HCT116 (cell line): Measurements from ENCODE around the gene ZGPAT. TPM values are rescaled to one million over a fixed set of nuclear protein-coding genes. Genes with fewer than 3 reads are reported as not detected.

Experiments used
- ATAC-seq: fragments of 200-7000 bp; cut with Tn5 transposase; 2 replicates; pipeline ENCODE4 v1.9.1; 2020; ENCODE audit warnings: mild to moderate bottlenecking, moderate library complexity
- BruUV-seq: library from RNA; stranded (reverse); fragments of 400-500 nt; replicated peaks from 2 replicates; lab custom pipeline; 2021; lab: Mats Ljungman, UMichigan
- CTCF ChIA-PET: fragments of 300-600 bp; sonication (Branson Sonifier 250); formaldehyde crosslinking; loops from one replicate; lab custom pipeline; 2021; ENCODE audit warnings: antibody characterized with exemption; lab: Charles Lee
- POLR2A ChIA-PET: fragments of 300-600, 350-600 bp; sonication (Branson Sonifier 250); formaldehyde crosslinking; loops from one replicate; lab custom pipeline; 2021; ENCODE audit warnings: antibody characterized with exemption; lab: Charles Lee
- RAD21 ChIA-PET, 2 experiments: fragments of 300-600 bp; sonication (Branson Sonifier 250); formaldehyde crosslinking; loops; one replicate each; lab custom pipeline; 2023; ENCODE audit warnings: low total read pairs in 2 of 2; ENCODE audit not compliant: uncharacterized antibody in 2 of 2, unreplicated experiment in 2 of 2, low non-redundant PET in 1 of 2; lab: Charles Lee
- DNase-seq: peaks from one replicate; pipeline ENCODE4 v3.0.0-alpha.2; 2010; ENCODE audit warnings: low read depth, low spot score
- H2AFZ ChIP-seq: fragments of 200-600 bp; shearing (Covaris generic), sonication (generic); 2 replicates; pipeline ENCODE4 v1.6.1; 2017; ENCODE audit warnings: low read depth, mixed run types, mixed read lengths, antibody characterized with exemption, low read length; ENCODE audit not compliant: poor library complexity, severe bottlenecking
- H3K27ac ChIP-seq: 2 replicates; pipeline ENCODE4 v1.5.1; 2012; ENCODE audit warnings: low read depth, low read length
- H3K27me3 ChIP-seq: fragments of 200-600 bp; sonication (generic); 2 replicates; pipeline ENCODE4 v1.6.1; 2016; ENCODE audit warnings: mixed run types, low read length, mixed read lengths; ENCODE audit not compliant: insufficient read depth
- H3K36me3 ChIP-seq, 2 experiments: fragments of 200-500 bp in 1 of 2; fragments of 200-600 bp in 1 of 2; sonication (Bioruptor generic) in 1 of 2; sonication (generic) in 1 of 2; 2 replicates each; pipeline versions ENCODE4 v1.5.1 to v1.6.1; 2014 to 2016; ENCODE audit warnings: low read length in 2 of 2, inconsistent platforms in 1 of 2, mixed read lengths in 1 of 2, mixed run types in 1 of 2; ENCODE audit not compliant: insufficient read depth in 2 of 2, control insufficient read depth in 1 of 2
- H3K4me1 ChIP-seq, 2 experiments: fragments of 200-600 bp in 1 of 2; sonication (generic) in 1 of 2; 2 replicates each; pipeline versions ENCODE4 v1.5.1 to v1.6.1; 2012 to 2017; ENCODE audit warnings: low read length in 2 of 2, inconsistent platforms in 1 of 2, mild to moderate bottlenecking in 1 of 2, mixed read lengths in 1 of 2, mixed run types in 1 of 2, moderate library complexity in 1 of 2; ENCODE audit not compliant: insufficient read depth in 2 of 2, control insufficient read depth in 1 of 2
- H3K4me2 ChIP-seq: fragments of 200-600 bp; sonication (generic); 2 replicates; pipeline ENCODE4 v1.6.1; 2017; ENCODE audit warnings: mixed run types, low read length, mixed read lengths
- H3K4me3 ChIP-seq, 2 experiments: fragments of 200-600 bp in 1 of 2; sonication (generic) in 1 of 2; replicated peaks in 1 of 2; 2 replicates each; pipeline ENCODE4 v1.5.1; 2011 to 2016; ENCODE audit warnings: low read length in 2 of 2, control low read depth in 1 of 2, low read depth in 1 of 2, mild to moderate bottlenecking in 1 of 2, mixed read lengths in 1 of 2, mixed run types in 1 of 2
- H3K79me2 ChIP-seq: fragments of 200-600 bp; sonication (generic); 2 replicates; pipeline ENCODE4 v1.6.1; 2017; ENCODE audit warnings: mild to moderate bottlenecking, mixed run types, low read length, moderate library complexity, mixed read lengths; ENCODE audit not compliant: insufficient read depth
- H3K9ac ChIP-seq: fragments of 200-600 bp; sonication (generic); 2 replicates; pipeline ENCODE4 v1.6.1; 2016; ENCODE audit warnings: low read length, mixed read lengths
- H3K9me2 ChIP-seq: fragments of 200-600 bp; sonication (generic), shearing (Covaris generic); 2 replicates; pipeline ENCODE4 v1.6.1; 2017; ENCODE audit warnings: mixed run types, mild to moderate bottlenecking, moderate library complexity; ENCODE audit not compliant: insufficient read depth
- H3K9me3 ChIP-seq, 2 experiments: fragments of 200-500 bp in 1 of 2; fragments of 200-600 bp in 1 of 2; sonication (Bioruptor generic) in 1 of 2; sonication (generic) in 1 of 2; 2 replicates each; pipeline ENCODE4 v1.6.1; 2014 to 2017; ENCODE audit warnings: low read length in 2 of 2, mixed read lengths in 2 of 2, inconsistent platforms in 1 of 2, low read depth in 1 of 2, mild to moderate bottlenecking in 1 of 2, mixed run types in 1 of 2, moderate library complexity in 1 of 2; ENCODE audit not compliant: control insufficient read depth in 1 of 2, insufficient read depth in 1 of 2
- H4K20me1 ChIP-seq: fragments of 200-600 bp; sonication (generic), shearing (Covaris generic); 2 replicates; pipeline ENCODE4 v1.6.1; 2017; ENCODE audit warnings: mixed run types, mild to moderate bottlenecking, moderate library complexity; ENCODE audit not compliant: insufficient read depth
- CBX3 ChIP-seq: IDR thresholded peaks from 2 replicates; pipeline ENCODE4 v1.6.1; 2012; ENCODE audit warnings: low read depth
- CEBPB ChIP-seq: IDR thresholded peaks from 2 replicates; pipeline ENCODE4 v1.6.1; 2012; ENCODE audit warnings: low read depth
- EZH2phosphoT487 ChIP-seq: fragments of 200-600 bp; IDR thresholded peaks from 2 replicates; pipeline ENCODE4 v1.6.1; 2018; ENCODE audit warnings: antibody characterized with exemption, borderline replicate concordance
- JUND ChIP-seq: IDR thresholded peaks from 2 replicates; pipeline ENCODE4 v1.6.1; 2012
- SP1 ChIP-seq: IDR thresholded peaks from 2 replicates; pipeline ENCODE4 v1.6.1; 2012; ENCODE audit warnings: low read depth
- ZFX ChIP-seq: fragments of 450-650 bp; IDR thresholded peaks from 2 replicates; pipeline ENCODE4 v1.6.1; 2017
- ZNF274 ChIP-seq: fragments of 200-500 bp; sonication (Bioruptor generic); IDR thresholded peaks from 2 replicates; pipeline ENCODE4 v1.6.1; 2014; ENCODE audit warnings: mild to moderate bottlenecking, low read depth, low read length, inconsistent platforms
- intact Hi-C: fragments of 100-400 bp; cut with micrococcal nuclease; formaldehyde crosslinking; loops from 2 replicates; pipeline ENCODE4 v1.10.0; 2022
- total RNA-seq: library from RNA; stranded (reverse); gene quantifications from one replicate; pipeline ENCODE4 v1.2.1, GENCODE V29; 2021; ENCODE audit not compliant: unreplicated experiment
- TF ChIP-seq, protein P1 (sequence below): IDR thresholded peaks from 2 replicates; pipeline ENCODE4 v1.6.1; 2012; ENCODE audit warnings: low read depth
- TF ChIP-seq, protein P2 (sequence below): IDR thresholded peaks from 2 replicates; pipeline ENCODE4 v1.6.1; 2012
- TF ChIP-seq, protein P3 (sequence below): IDR thresholded peaks from 2 replicates; pipeline ENCODE4 v1.6.1; 2012
- TF ChIP-seq, protein P4 (sequence below), 3 experiments: fragments of 200-600 bp in 1 of 3; sonication (generic) in 1 of 3; IDR thresholded peaks in 2 of 3; conservative IDR thresholded peaks in 1 of 3; 2 replicates each; pipeline ENCODE4 v1.5.1; 2012 to 2017; ENCODE audit warnings: low read depth in 2 of 3, low read length in 2 of 3, antibody characterized with exemption in 1 of 3, borderline replicate concordance in 1 of 3, control low read depth in 1 of 3, mild to moderate bottlenecking in 1 of 3, mixed read lengths in 1 of 3, mixed run types in 1 of 3, moderate library complexity in 1 of 3; ENCODE audit not compliant: insufficient read depth in 1 of 3
- TF ChIP-seq, protein P5 (sequence below): IDR thresholded peaks from 2 replicates; pipeline ENCODE4 v1.6.1; 2011; ENCODE audit warnings: mild to moderate bottlenecking, low read length, moderate library complexity; ENCODE audit not compliant: insufficient replicate concordance; ENCODE audit errors: extremely low read depth

ZGPAT gene
- total RNA-seq, 1 experiment from 2014 or later = 30.6 TPM

GRCh38 chr20:63667858-63668257 is 40.0 kb upstream of the ZGPAT start (continued):
- TF ChIP-seq, protein P1, sequence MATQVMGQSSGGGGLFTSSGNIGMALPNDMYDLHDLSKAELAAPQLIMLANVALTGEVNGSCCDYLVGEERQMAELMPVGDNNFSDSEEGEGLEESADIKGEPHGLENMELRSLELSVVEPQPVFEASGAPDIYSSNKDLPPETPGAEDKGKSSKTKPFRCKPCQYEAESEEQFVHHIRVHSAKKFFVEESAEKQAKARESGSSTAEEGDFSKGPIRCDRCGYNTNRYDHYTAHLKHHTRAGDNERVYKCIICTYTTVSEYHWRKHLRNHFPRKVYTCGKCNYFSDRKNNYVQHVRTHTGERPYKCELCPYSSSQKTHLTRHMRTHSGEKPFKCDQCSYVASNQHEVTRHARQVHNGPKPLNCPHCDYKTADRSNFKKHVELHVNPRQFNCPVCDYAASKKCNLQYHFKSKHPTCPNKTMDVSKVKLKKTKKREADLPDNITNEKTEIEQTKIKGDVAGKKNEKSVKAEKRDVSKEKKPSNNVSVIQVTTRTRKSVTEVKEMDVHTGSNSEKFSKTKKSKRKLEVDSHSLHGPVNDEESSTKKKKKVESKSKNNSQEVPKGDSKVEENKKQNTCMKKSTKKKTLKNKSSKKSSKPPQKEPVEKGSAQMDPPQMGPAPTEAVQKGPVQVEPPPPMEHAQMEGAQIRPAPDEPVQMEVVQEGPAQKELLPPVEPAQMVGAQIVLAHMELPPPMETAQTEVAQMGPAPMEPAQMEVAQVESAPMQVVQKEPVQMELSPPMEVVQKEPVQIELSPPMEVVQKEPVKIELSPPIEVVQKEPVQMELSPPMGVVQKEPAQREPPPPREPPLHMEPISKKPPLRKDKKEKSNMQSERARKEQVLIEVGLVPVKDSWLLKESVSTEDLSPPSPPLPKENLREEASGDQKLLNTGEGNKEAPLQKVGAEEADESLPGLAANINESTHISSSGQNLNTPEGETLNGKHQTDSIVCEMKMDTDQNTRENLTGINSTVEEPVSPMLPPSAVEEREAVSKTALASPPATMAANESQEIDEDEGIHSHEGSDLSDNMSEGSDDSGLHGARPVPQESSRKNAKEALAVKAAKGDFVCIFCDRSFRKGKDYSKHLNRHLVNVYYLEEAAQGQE = no peak
- TF ChIP-seq, protein P2, sequence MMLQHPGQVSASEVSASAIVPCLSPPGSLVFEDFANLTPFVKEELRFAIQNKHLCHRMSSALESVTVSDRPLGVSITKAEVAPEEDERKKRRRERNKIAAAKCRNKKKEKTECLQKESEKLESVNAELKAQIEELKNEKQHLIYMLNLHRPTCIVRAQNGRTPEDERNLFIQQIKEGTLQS = no peak
- no peak for TF ChIP-seq CBX3

DNA sequence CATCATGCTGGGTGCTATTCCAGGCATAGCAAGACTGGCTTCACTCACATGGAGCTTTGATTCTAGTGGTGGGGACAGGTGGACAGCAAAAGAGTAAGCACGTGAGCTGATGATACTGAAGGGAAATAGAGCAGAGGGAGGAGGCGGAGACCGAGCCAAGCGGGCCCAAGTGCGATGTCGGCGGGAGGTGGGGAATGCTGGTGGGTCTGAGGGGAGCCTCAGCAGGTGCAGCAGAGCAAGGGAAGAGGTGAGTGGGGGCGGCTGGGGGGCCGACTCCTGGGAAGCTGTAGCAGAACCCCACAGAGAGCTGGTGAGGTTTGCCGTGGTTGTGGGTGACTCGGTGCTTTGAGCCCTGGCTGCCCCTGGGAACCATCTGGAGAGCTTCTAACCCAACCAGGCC is 39.5 kb upstream of the ZGPAT start:
- TF ChIP-seq CBX3 = no peak
- TF ChIP-seq, protein P3, sequence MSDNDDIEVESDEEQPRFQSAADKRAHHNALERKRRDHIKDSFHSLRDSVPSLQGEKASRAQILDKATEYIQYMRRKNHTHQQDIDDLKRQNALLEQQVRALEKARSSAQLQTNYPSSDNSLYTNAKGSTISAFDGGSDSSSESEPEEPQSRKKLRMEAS = no peak
- TF ChIP-seq, protein P2 = no peak
- no peak for TF ChIP-seq SP1
- no peak for TF ChIP-seq ZNF274
- no peak for TF ChIP-seq CEBPB
- TF ChIP-seq, protein P4, sequence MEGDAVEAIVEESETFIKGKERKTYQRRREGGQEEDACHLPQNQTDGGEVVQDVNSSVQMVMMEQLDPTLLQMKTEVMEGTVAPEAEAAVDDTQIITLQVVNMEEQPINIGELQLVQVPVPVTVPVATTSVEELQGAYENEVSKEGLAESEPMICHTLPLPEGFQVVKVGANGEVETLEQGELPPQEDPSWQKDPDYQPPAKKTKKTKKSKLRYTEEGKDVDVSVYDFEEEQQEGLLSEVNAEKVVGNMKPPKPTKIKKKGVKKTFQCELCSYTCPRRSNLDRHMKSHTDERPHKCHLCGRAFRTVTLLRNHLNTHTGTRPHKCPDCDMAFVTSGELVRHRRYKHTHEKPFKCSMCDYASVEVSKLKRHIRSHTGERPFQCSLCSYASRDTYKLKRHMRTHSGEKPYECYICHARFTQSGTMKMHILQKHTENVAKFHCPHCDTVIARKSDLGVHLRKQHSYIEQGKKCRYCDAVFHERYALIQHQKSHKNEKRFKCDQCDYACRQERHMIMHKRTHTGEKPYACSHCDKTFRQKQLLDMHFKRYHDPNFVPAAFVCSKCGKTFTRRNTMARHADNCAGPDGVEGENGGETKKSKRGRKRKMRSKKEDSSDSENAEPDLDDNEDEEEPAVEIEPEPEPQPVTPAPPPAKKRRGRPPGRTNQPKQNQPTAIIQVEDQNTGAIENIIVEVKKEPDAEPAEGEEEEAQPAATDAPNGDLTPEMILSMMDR (IDR thresholded peaks at IDR 0.05 in 2 of 3, conservative IDR thresholded peaks at IDR 0.05 in 1 of 3; ENCODE audit: borderline replicate concordance in 1 of 3, insufficient read depth in 1 of 3, low read depth in 2 of 3, low read length in 2 of 3) = no peak
- TF ChIP-seq ZFX = no peak
- no peak for TF ChIP-seq JUND
- TF ChIP-seq, protein P5, sequence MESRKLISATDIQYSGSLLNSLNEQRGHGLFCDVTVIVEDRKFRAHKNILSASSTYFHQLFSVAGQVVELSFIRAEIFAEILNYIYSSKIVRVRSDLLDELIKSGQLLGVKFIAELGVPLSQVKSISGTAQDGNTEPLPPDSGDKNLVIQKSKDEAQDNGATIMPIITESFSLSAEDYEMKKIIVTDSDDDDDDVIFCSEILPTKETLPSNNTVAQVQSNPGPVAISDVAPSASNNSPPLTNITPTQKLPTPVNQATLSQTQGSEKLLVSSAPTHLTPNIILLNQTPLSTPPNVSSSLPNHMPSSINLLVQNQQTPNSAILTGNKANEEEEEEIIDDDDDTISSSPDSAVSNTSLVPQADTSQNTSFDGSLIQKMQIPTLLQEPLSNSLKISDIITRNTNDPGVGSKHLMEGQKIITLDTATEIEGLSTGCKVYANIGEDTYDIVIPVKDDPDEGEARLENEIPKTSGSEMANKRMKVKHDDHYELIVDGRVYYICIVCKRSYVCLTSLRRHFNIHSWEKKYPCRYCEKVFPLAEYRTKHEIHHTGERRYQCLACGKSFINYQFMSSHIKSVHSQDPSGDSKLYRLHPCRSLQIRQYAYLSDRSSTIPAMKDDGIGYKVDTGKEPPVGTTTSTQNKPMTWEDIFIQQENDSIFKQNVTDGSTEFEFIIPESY = no peak
- TF ChIP-seq EZH2phosphoT487 = no peak
- Histone ChIP-seq H3K36me3 (peaks cover 12 to 37% of the 10 kb centered on the region in 2 experiments), H3K27me3 (no peaks in the 10 kb centered on the region), H3K4me3 (no peak overlapping the region), H3K79me2 (peaks cover 18% of the 10 kb centered on the region; the same call in 1 of the 2 replicates), H4K20me1 (no peaks in the 10 kb centered on the region), H3K27ac (no peak overlapping the region), H3K4me1 (no peaks in the 10 kb centered on the region), H3K9ac (no peak overlapping the region), H2AFZ (no peak overlapping the region), H3K4me2 (no peak overlapping the region), H3K9me2 (no peaks in the 10 kb centered on the region), H3K9me3 (no peaks in the 10 kb centered on the region)
- no peak for DNase-seq
- intact Hi-C loops = no loop called here
- CTCF ChIA-PET = no interaction called here
- no TSS peak for BruUV-seq
- RAD21 ChIA-PET = no interaction called here
- ATAC-seq = no peak
- POLR2A ChIA-PET = no interaction called here
